Measurements from ENCODE around the gene UBE2D3. TPM values are rescaled to one million over a fixed set of nuclear protein-coding genes. Genes with fewer than 3 reads are reported as not detected.

The UBE2D3 gene
- total RNA-seq, 1 donor from 2014 or later: 316 TPM

- peaks cover 18% of the 10 kb centered on the region for H3K36me3 Mint-ChIP-seq (ENCODE audit: insufficient read depth)
- H3K4me1 Mint-ChIP-seq (ENCODE audit: low read depth): peaks cover 11% of the 10 kb centered on the region
- no peaks in the 10 kb centered on the region for H3K9me3 Mint-ChIP-seq (ENCODE audit: low read depth)
- TF ChIP-seq CTCF (IDR thresholded peaks at IDR 0.05; ENCODE audit: unreplicated experiment): no peak
- no peak overlapping the region for H3K4me3 Mint-ChIP-seq (ENCODE audit: low read depth)
- H3K27ac Mint-ChIP-seq: no peak overlapping the region
- no peak for DNase-seq (ENCODE audit: low spot score, unreplicated experiment)
- no peaks in the 10 kb centered on the region for H3K27me3 Mint-ChIP-seq
Measured at GRCh38 chr4:102808009-102808408, 19.3 kb downstream of the UBE2D3 start.

DNA sequence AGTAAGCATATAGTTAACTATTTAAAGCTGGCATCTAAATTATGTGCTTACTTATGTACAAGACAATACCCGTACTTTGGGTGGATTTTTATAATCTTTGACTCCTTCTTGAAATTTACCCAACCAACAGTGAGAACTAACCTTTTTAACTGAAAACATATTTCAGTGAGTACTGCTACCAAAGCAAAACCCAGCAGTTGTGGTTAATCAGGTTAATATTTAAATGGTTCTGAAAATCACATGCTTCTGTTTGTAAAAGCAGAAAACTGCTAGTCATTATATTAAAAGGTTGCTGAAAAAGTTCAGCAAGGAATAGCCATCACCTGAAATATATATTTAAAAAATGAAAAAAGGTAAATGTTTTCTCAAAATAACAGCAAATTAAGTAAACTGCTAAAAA, 20.0 kb downstream of the UBE2D3 start:
- no peak overlapping the region for H3K4me3 Mint-ChIP-seq (ENCODE audit: low read depth)
- H3K27ac Mint-ChIP-seq: no peak overlapping the region
- H3K4me1 Mint-ChIP-seq (ENCODE audit: low read depth): peaks cover 11% of the 10 kb centered on the region
- H3K27me3 Mint-ChIP-seq: no peaks in the 10 kb centered on the region
- DNase-seq (ENCODE audit: low spot score, unreplicated experiment): no peak
- no peak for TF ChIP-seq CTCF (IDR thresholded peaks at IDR 0.05; ENCODE audit: unreplicated experiment)
- H3K9me3 Mint-ChIP-seq (ENCODE audit: low read depth): no peaks in the 10 kb centered on the region
- H3K36me3 Mint-ChIP-seq (ENCODE audit: insufficient read depth): peaks cover 20% of the 10 kb centered on the region

DNA sequence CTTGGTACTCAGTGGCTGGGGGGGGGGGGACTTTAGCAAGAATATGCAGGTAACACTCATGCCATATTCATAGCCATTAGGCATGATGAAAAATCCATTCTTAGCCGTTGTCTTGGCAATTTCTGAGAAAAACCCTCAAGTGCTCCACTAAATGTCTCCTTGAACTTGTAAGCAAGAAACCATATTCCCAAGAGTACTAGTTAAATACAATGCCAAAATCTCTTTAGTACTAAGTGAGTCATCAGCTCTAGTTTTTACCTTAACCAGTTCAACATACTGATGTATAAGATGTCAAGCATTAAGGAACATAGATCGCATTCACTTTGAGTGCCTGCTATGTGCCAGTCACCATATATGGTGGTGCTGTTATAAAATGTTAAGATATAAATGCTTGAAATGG, 27.5 kb downstream of the UBE2D3 start:
- peaks cover 2% of the 10 kb centered on the region for H3K4me1 Mint-ChIP-seq (ENCODE audit: low read depth)
- H3K4me3 Mint-ChIP-seq (ENCODE audit: low read depth): no peak overlapping the region
- DNase-seq (ENCODE audit: low spot score, unreplicated experiment): no peak
- no peaks in the 10 kb centered on the region for H3K27me3 Mint-ChIP-seq
- no peaks in the 10 kb centered on the region for H3K9me3 Mint-ChIP-seq (ENCODE audit: low read depth)
- TF ChIP-seq CTCF (IDR thresholded peaks at IDR 0.05; ENCODE audit: unreplicated experiment): no peak
- peaks cover 22% of the 10 kb centered on the region for H3K36me3 Mint-ChIP-seq (ENCODE audit: insufficient read depth)
- no peak overlapping the region for H3K27ac Mint-ChIP-seq

GRCh38 chr4:102794999-102795398, 32.4 kb downstream of the UBE2D3 start:
- Mint-ChIP-seq H3K4me1 (ENCODE audit: low read depth) (peaks cover 2% of the 10 kb centered on the region), H3K4me3 (ENCODE audit: low read depth) (no peak overlapping the region), H3K27ac (no peak overlapping the region), H3K9me3 (ENCODE audit: low read depth) (peaks cover 3% of the 10 kb centered on the region), H3K36me3 (ENCODE audit: insufficient read depth) (peaks cover 28% of the 10 kb centered on the region), H3K27me3 (no peaks in the 10 kb centered on the region)
- DNase-seq (ENCODE audit: low spot score, unreplicated experiment): no peak
- no peak for TF ChIP-seq CTCF (IDR thresholded peaks at IDR 0.05; ENCODE audit: unreplicated experiment)

GRCh38 chr4:102792361-102792936, 34.9 kb downstream of the UBE2D3 start:
- TF ChIP-seq CTCF (IDR thresholded peaks at IDR 0.05; ENCODE audit: unreplicated experiment): no peak
- no peak for DNase-seq (ENCODE audit: low spot score, unreplicated experiment)
- Mint-ChIP-seq H3K27ac (peak overlapping the region; percentile 1), H3K9me3 (ENCODE audit: low read depth) (peaks cover 3% of the 10 kb centered on the region), H3K4me1 (ENCODE audit: low read depth) (peaks cover 2% of the 10 kb centered on the region), H3K27me3 (no peaks in the 10 kb centered on the region), H3K4me3 (ENCODE audit: low read depth) (no peak overlapping the region), H3K36me3 (ENCODE audit: insufficient read depth) (peaks cover 24% of the 10 kb centered on the region)

Measured in progenitor cell of endocrine pancreas (in vitro differentiated cells).